ENCODE data around the gene GPR156. TPM values are rescaled to one million over a fixed set of nuclear protein-coding genes. Genes with fewer than 3 reads are reported as not detected.
"Not testable (repeated sequence)": the region's sequence is repeated elsewhere in the genome, so short reads cannot be mapped to it uniquely, and the experiment has no call there.

Gene GPR156
- total RNA-seq, 1 experiment from 2014 or later = not detected

- DNase-seq (ENCODE audit: low read depth) = no peak
- in situ Hi-C loops (cut with HindIII; ENCODE audit: low pct_unique_long_range_greater_than_20kb, low sequenced_read_pairs) = no loop called here
Observed at GRCh38 chr3:120280566-120280965, 4.5 kb downstream of the GPR156 start.

GRCh38 chr3:120280026-120280425, 5.0 kb downstream of the GPR156 start:
- DNase-seq (ENCODE audit: low read depth) = no peak
- in situ Hi-C loops (cut with HindIII; ENCODE audit: low pct_unique_long_range_greater_than_20kb, low sequenced_read_pairs) = no loop called here

- DNase-seq (ENCODE audit: low read depth) = no peak
Observed at GRCh38 chr3:120276767-120277166, 8.3 kb downstream of the GPR156 start.

GRCh38 chr3:120275618-120276017, 9.4 kb downstream of the GPR156 start:
- DNase-seq (ENCODE audit: low read depth) = no peak
- in situ Hi-C loops (cut with HindIII; ENCODE audit: low pct_unique_long_range_greater_than_20kb, low sequenced_read_pairs) = no loop called here

More at GRCh38 chr3:120276767-120277166, 8.3 kb downstream of the GPR156 start:
- in situ Hi-C loops (cut with HindIII; ENCODE audit: low pct_unique_long_range_greater_than_20kb, low sequenced_read_pairs) = no loop called here

GRCh38 chr3:120274739-120275167, 10.3 kb downstream of the GPR156 start:
- DNase-seq (ENCODE audit: low read depth) = no peak
- in situ Hi-C loops (cut with HindIII; ENCODE audit: low pct_unique_long_range_greater_than_20kb, low sequenced_read_pairs) = no loop called here

- in situ Hi-C loops (cut with HindIII; ENCODE audit: low pct_unique_long_range_greater_than_20kb, low sequenced_read_pairs) = no loop called here
Observed at GRCh38 chr3:120272286-120272685, 12.7 kb downstream of the GPR156 start.

GRCh38 chr3:120265989-120266388, 19.0 kb downstream of the GPR156 start:
- in situ Hi-C loops (cut with HindIII; ENCODE audit: low pct_unique_long_range_greater_than_20kb, low sequenced_read_pairs) = no loop called here

More at GRCh38 chr3:120272286-120272685, 12.7 kb downstream of the GPR156 start:
- no peak for DNase-seq (ENCODE audit: low read depth)

GRCh38 chr3:120264963-120265362, 20.1 kb downstream of the GPR156 start:
- no peak for DNase-seq (ENCODE audit: low read depth)

More at GRCh38 chr3:120265989-120266388, 19.0 kb downstream of the GPR156 start:
- no peak for DNase-seq (ENCODE audit: low read depth)

GRCh38 chr3:120263792-120264191, 21.2 kb downstream of the GPR156 start:
- in situ Hi-C loops (cut with HindIII; ENCODE audit: low pct_unique_long_range_greater_than_20kb, low sequenced_read_pairs) = no loop called here
- no peak for DNase-seq (ENCODE audit: low read depth)

More at GRCh38 chr3:120264963-120265362, 20.1 kb downstream of the GPR156 start:
- in situ Hi-C loops (cut with HindIII; ENCODE audit: low pct_unique_long_range_greater_than_20kb, low sequenced_read_pairs) = no loop called here

GRCh38 chr3:120258009-120258408, 27.0 kb downstream of the GPR156 start:
- in situ Hi-C loops (cut with HindIII; ENCODE audit: low pct_unique_long_range_greater_than_20kb, low sequenced_read_pairs) = no loop called here
- DNase-seq (ENCODE audit: low read depth) = no peak

- in situ Hi-C loops (cut with HindIII; ENCODE audit: low pct_unique_long_range_greater_than_20kb, low sequenced_read_pairs) = no loop called here
- DNase-seq (ENCODE audit: low read depth) = no peak
Observed at GRCh38 chr3:120245386-120245785, 39.6 kb downstream of the GPR156 start.

- DNase-seq (ENCODE audit: low read depth) = no peak
- in situ Hi-C loops (cut with HindIII; ENCODE audit: low pct_unique_long_range_greater_than_20kb, low sequenced_read_pairs) = no loop called here
Observed at GRCh38 chr3:120244834-120245225, 40.2 kb downstream of the GPR156 start.

- in situ Hi-C loops (cut with HindIII; ENCODE audit: low pct_unique_long_range_greater_than_20kb, low sequenced_read_pairs) = no loop called here
- DNase-seq (ENCODE audit: low read depth) = no peak
Observed at GRCh38 chr3:120239644-120240043, 45.4 kb downstream of the GPR156 start.

GRCh38 chr3:120227710-120228347, 57.2 kb downstream of the GPR156 start:
- in situ Hi-C loops (cut with HindIII; ENCODE audit: low pct_unique_long_range_greater_than_20kb, low sequenced_read_pairs) = no loop called here
- no peak for DNase-seq (ENCODE audit: low read depth)

- DNase-seq (ENCODE audit: low read depth) = no peak
- in situ Hi-C loops (cut with HindIII; ENCODE audit: low pct_unique_long_range_greater_than_20kb, low sequenced_read_pairs) = no loop called here
Observed at GRCh38 chr3:120224237-120224636, 60.8 kb downstream of the GPR156 start.

GRCh38 chr3:120218981-120219380, 66.0 kb downstream of the GPR156 start:
- in situ Hi-C loops (cut with HindIII; ENCODE audit: low pct_unique_long_range_greater_than_20kb, low sequenced_read_pairs) = no loop called here
- DNase-seq (ENCODE audit: low read depth) = no peak

GRCh38 chr3:120216633-120217032, 68.4 kb downstream of the GPR156 start:
- in situ Hi-C loops (cut with HindIII; ENCODE audit: low pct_unique_long_range_greater_than_20kb, low sequenced_read_pairs); DNase-seq (ENCODE audit: low read depth): not testable (repeated sequence)

- in situ Hi-C loops (cut with HindIII; ENCODE audit: low pct_unique_long_range_greater_than_20kb, low sequenced_read_pairs) = no loop called here
Observed at GRCh38 chr3:120214176-120214575, 70.8 kb downstream of the GPR156 start.

GRCh38 chr3:120212505-120212904, 72.5 kb downstream of the GPR156 start:
- DNase-seq (ENCODE audit: low read depth) = no peak
- in situ Hi-C loops (cut with HindIII; ENCODE audit: low pct_unique_long_range_greater_than_20kb, low sequenced_read_pairs) = no loop called here

More at GRCh38 chr3:120214176-120214575, 70.8 kb downstream of the GPR156 start:
- DNase-seq (ENCODE audit: low read depth) = no peak

GRCh38 chr3:120209425-120209824, 75.6 kb downstream of the GPR156 start:
- no peak for DNase-seq (ENCODE audit: low read depth)
- in situ Hi-C loops (cut with HindIII; ENCODE audit: low pct_unique_long_range_greater_than_20kb, low sequenced_read_pairs) = no loop called here

Data from Caki2 (cell line).